G401 (cell line): ENCODE measurements around the gene PDE4C. TPM values are rescaled to one million over a fixed set of nuclear protein-coding genes. Genes with fewer than 3 reads are reported as not detected.

Experiments used
- DNase-seq: peaks from one replicate; pipeline ENCODE4 v3.0.0-alpha.2; 2015; ENCODE audit warnings: low spot score
- in situ Hi-C: cut with HindIII; loops from 2 replicates; pipeline ENCODE4 v1.10.0; 2016; ENCODE audit warnings: low sequenced_read_pairs, mixed read lengths
- total RNA-seq: library from RNA; depleted of rRNA; stranded (reverse); fragments of >200 nt; shearing (Covaris generic); gene quantifications from 2 replicates; pipeline ENCODE4 v1.2.3, GENCODE V29; 2014

PDE4C gene
- total RNA-seq, 1 experiment from 2014 or later = 11.1 TPM

DNA sequence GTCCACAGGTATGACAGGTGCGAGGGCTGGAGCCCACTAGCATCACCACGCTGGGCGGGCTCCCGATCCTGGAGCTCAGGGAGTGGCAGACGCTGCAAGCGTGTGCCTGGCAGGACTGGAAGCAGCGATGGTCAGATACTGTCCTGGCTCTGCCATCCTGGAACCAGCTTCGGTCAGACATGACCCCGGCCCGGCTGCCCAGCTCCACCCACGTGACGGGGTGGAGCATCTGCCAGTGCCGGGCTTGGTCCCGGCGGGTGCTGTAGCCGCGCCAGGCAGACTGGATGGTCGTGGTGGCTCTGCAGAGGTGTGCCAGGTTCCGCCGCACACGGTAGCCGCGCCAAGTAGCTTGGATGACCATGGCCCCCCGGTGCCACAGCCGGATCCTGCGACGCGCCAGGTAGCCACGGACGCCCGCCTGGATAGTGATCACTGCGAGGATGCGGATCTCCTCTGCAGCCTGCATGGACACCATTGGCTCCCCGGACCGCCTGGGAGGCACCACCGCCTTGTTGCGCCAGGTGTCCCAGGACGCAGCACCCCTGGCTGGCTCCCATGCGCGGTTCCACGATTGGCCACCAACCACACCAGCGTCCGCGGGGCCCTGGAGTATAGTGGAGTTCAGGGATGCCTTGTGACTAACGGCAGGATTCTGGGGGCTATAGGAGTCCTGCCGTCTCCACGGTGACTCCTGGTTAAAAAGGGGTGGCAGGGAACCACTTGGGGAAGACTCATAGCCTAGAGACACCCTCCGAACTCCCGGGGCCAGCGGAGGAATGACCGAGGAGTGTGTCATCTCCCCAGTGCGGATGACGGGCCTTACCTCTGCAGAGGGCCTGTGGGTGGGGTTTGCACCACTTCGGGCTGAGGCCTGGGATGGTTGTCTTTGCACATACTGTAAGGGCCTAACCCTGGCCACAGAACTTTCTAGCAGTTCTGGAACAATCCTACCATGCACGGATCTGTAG is 31.5 kb upstream of the PDE4C start:
- in situ Hi-C loops = no loop called here
- peak; percentile 62 for DNase-seq

DNA sequence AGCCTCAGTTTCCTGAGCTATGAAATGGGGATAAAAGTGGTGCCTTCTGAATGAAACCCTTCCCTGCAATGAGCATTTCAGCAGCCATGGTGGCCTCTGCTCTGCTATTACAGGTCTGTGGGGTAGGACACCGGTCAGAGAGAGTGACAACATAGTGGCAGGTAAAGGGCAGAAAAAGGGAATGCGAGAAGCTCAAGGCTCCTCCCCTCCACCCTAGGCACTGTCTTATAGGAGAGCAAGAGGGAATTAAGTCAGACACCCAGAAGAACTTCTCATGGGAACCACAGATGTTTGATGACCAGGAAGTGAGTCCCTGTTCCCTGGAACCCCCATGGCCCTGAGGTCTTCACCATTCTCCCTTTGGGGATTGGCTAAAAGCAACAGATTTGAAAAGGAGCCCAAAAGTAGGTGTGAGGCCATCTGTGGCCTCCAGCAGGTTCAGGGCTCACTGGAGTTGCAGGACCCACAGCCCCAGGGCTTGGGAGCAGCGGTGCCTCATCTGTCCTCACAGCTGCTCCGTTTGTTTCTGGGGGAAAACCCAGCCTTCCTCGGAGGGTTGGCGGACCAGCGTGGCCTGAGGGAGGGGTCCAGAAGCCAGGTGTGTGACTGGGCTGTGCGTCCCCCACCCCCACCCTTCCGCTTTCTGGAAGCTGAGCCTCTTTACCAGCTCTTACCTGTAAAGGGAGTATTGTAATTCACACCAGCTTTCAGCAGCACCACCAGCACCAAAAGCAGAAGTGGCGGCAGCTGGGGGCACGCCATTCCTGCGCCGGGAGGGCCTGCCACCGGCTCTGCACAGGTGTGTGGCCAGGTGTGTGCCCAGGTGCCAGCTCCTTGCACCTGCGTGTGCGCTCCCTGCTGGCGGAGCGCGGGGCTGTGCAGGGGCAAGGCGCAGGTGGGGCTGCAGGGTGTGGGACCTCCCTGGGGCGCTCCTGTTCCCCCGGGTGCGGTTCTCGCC is 28.6 kb upstream of the PDE4C start:
- in situ Hi-C loops = no loop called here
- DNase-seq = no peak

DNA sequence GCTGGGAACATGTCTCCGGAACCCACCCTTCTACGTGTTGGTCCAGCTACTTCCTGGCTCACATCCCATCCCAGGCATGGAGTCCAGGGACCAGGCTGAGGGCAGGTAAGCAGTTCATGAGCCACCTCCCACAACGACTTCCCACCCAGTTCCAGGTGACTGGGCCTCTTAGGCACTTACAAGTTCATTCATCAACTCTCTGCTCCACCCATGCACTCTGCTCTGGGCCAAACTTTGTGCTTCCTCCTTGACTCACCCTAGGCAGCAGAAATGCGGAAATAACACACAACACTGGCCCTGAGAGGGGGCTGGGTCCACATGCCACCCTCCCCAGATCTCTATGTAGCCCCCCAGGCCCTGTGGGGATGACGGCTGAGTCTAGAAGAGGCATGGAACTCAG is 27.5 kb upstream of the PDE4C start:
- in situ Hi-C loops = no loop called here
- DNase-seq = no peak

DNA sequence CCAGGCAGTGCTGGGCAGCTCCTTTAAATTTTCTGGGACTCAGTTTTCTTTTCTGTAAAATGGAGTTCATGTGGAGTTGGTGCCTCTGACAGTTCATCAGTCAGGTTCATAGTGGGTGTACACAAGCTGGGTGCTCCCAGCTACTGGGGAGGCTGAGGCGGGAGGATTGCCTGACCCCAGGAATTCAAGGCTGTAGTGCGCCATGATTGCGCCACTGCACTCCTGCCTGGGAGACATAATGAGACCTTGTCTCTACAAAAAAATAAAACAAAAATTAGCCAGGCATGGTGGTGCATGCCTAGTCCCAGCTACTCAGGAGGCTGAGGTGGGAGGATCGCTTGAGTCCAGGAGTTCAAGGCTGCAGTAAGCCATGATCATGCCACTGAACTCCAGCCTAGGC is 26.9 kb upstream of the PDE4C start:
- no peak for DNase-seq
- in situ Hi-C loops = no loop called here

DNA sequence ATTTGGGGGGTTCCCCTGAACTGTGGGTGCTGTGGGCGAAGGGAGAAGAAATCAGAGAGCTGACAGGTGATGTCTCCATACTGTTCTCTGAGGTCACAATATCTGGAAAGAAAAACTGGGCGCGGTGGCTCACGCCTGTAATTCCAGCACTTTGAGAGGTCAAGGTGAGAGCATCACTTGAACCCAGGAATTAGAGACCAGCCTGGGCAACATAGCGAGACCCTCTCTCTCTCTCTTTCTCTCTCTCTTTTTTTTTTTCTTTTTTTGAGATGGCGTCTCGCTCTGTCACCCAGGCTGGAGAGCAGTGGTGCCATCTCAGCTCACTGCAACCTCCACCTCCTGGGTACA is 26.1 kb upstream of the PDE4C start:
- in situ Hi-C loops = no loop called here
- no peak for DNase-seq

DNA sequence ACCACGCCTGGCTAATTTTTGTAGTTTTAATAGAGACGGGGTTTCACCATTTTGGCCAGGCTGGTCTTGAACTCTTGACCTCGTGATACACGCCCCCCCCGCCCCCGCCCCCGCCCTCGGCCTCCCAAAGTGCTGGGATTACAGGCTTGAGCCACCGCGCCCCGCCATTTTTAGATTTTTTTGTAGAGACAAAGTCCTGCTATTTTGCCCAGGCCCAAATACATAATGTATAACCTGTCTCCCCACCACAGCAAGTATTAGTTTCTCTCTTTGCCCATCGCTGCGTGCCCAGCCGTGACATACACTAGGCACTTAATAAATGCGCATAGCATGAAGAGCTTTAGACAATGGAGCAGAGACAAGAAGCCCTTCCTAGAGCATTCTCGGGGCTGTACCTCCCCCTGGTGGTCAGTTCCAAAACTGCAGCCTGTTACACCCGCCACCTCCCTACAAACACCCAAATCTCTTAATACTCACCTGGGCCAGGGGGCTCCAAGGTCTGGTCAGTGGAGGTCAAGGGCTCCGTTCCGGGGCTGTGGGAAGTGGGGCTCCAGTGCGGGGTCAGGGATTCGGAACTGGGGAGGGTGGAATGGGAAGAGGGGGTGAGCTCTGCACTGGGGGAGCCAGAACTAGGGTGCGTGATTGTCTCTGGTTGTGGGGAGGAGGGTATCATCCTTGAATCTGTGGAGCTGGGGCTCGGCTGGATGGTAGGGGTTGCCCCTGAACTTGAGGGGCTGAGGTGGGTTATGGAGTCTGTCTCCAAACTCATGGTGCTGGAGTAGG is 25.5 kb upstream of the PDE4C start:
- peak; percentile 82 for DNase-seq
- in situ Hi-C loops = no loop called here

DNA sequence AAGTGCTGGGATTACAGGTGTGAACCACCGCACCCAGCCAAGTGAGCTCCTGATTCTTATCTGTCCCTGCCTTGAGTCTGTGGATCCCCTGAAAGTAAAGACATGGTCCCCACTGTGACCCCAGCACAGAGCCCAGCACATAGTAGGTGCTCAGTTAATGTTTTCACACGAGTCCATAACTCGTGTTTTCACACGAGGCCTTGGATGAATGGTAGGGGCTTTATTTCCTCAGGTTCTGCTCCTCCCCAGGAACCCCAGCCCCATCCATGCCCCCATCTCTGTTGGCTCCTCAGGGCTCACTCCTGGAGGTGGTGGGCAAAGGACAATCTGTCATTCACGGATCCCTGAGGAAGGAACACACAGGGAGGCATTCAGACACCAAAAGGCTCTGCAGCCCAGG is 23.6 kb upstream of the PDE4C start:
- DNase-seq = no peak
- in situ Hi-C loops = no loop called here

DNA sequence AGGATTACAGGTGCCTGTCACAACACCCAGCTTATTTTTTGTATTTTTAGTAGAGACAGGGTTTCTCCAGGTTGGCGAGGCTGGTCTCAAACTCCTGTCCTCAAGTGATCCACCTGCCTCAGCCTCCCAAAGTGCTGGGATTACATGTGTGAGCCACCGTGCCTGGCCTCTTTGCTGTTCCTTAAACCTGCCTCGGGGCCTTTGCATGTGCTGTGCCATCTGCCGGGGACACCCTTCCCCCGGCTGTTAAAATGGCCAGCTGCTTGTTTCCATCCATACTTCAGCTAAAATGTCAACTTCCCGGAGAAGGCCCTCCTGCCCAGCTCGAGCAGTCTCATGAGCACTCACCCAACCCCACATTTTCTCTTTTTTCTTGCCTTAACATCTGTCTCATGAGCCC is 19.1 kb upstream of the PDE4C start:
- in situ Hi-C loops = no loop called here
- DNase-seq = no peak

DNA sequence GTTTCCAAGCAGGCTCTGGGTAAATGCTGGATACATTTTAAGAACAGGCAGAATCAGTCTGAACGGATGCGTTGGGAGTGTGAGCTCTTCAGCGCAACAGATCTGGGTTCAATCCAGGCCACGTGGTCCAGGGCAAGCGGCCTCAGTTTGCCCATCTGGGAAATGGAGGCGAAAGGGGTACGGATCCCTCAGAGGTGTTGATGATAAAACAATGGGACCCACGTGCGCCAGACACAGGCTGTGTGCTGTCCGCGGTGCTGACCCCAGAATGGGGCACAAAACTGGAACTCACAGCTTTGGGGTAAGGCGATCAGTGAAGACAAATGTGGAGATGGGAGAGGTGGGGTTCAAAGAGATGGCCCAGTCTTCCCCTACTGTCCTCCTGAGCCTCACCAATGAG is 13.1 kb upstream of the PDE4C start:
- in situ Hi-C loops = no loop called here

DNA sequence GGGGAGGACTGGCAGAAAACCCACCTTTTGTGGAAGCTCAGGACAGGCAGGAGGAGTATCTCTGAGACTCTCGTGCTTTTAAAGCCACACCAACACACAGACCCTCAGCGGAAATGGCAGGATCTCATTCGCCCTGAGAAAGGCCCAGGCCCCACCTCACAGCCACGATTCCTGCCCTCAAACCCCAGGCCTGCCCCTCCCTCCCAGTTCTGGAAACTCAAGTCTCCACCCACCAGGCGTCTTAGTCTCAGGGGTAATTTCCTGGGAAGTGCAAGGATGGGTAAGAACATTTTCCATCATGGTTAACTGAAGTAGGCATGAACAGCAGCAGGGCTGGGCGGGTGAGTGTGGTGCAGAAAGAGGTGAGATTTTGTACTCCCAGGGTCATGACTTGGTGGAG is 8.0 kb upstream of the PDE4C start:
- DNase-seq = no peak
- in situ Hi-C loops = no loop called here

More for the DNA sequence above, 13.1 kb upstream of the PDE4C start:
- DNase-seq = no peak

DNA sequence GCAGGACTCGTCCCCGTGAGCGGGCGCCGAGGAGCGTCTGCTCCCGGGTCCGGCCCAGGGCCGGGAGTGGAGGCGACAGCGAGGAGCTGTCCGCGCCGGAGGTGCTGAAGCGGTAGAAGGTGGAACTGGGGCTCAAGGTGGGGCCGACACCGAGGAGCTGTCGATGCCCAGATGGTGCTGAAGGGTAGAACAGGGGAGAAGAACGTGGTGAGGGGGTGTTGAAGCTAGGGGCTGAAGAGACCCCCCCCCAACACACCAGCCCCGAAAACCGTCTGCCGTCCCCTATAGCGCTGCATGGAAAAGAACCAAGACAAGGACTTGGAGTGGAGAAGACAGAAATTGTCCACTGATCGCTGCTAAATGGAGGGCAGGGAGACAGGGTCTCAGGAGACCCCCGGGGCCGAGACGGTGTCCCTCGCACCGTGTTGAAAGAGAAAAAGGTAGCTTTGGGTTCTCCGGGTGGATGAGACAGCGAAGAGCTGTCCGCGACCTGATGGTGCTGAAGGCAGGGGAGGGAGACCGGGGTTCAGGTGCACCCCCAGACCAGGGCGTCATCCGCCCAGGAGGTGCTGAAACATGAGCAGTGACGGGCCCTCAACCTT is 7.1 kb upstream of the PDE4C start:
- in situ Hi-C loops = no loop called here

DNA sequence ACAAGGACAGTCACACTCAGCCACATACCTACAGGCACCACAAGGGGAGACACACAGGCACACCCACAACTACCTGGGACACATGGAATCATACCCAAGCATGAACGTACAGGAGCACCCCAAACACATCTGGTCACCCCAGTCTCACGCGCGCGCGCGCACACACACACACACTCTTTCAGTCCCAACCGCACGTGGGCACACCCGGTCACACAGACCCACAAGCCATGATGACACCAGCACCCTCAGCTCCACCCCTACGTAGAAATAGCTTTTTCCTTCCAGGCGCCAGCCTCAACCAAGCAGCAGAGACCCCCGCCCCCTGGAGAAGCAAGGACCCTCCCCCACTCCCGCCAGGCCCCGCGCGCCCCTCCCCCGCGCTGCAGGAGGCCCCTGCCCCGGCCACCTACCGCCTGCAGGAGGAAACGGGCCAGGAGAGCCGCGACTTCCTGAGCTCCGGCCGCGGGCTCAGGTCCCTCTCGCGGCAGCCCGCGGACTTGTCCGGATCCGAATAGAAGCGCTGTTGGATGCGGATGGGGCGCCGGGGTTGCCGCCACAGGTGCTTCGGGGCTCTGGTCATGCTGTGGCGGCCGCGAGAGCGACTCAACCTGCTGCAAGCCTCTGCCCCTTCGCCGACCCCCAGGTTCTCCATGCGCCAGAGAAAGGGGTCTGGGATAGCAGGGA is 6.4 kb upstream of the PDE4C start:
- in situ Hi-C loops = no loop called here
- peak; percentile 46 for DNase-seq

More for the DNA sequence above, 7.1 kb upstream of the PDE4C start:
- peak; percentile 29 for DNase-seq

DNA sequence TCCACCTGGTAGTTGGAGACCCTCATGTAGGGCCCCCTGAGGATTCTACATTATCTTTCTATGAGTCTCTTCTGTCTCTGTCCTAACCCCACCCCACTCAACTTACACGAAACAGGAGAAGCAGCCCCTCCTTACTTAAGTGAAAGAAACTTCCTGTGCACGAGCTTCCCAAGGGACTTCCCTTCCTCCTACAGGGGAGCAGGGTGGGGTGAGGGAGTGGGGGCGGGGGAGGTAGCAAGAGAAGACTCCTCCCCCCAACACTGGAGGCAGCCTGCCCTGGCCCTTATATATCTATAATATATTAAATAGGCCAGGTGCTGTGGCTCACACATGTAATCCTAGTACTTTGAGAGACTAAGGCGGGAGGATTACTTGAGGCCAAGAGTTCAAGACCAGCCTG is 5.5 kb upstream of the PDE4C start:
- in situ Hi-C loops = no loop called here
- DNase-seq = peak; percentile 46

DNA sequence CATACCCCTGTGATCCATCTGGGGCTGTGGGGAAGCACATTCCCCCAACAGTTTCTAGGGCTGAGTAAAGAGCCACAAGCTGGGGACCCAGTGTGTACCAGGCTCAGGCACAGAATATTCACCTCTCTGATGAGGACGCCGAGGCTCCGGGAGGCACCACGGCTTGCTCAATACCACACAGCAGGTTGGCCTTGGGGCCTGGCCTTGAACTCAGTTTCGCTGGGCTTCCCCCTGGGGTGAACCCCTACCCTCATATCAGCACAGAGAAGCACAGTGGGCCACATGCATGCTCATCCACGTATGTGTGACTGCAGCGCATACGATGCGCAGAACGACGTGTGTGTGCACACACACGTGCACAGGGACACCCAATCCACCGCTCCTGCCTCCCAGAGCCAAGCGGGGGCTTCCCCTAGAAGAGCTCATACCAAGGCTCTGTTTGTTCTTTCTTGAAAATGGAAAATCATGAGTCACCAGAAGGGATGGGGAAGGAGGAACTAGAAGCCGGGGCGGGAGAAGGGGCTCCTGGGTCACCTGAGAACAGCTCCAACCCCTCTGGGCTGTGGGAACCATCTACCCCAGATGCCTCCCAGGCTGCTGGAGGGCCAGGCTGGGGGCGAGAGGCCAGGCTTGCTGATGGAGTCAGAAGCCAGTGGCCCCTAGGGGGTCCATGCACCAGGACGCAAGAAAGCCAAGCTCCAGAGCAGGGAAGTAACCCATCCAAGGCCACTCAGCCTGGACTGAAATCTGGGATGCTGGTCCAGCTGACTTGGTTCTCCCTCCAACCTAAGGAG is 4.9 kb upstream of the PDE4C start:
- DNase-seq = no peak
- in situ Hi-C loops = no loop called here

DNA sequence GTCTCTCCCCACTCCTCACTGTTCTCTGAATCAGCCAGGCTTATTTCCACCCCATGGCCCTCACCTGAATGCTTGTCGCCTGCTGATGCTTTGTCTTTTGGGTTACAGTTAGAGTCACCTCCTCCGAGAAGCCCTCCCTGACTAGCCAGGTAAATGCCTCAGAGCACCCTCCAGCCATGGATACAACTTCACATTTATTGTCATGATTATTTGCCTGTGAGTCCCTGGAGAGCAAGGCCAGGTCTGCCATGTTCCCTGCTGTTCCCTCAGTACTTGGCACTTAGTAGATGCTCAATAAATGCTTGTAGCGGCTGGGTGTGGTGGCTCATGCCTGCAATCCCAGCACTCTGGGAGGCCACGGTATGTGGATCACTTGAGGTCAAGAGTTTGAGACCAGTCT is 3.7 kb upstream of the PDE4C start:
- in situ Hi-C loops = no loop called here
- no peak for DNase-seq

DNA sequence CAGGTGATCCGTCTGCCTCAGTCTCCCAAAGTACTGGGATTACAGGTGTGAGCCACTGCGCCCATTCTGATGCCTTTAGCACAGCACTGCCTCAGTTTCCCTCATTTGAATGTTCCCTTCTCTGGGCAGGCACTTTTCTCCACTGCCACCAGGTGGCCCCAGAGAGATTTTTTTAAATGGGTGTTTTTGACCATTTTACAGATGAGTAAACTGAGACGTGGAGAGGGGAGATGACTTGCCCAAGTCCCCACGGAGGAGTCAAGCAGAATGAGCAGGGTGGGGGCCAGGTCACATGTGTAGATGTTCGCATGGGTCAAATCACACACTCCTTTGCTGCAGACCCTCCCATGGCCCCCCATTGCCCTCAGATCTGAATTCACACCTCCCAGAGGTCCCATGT is 3.2 kb upstream of the PDE4C start:
- in situ Hi-C loops = no loop called here

DNA sequence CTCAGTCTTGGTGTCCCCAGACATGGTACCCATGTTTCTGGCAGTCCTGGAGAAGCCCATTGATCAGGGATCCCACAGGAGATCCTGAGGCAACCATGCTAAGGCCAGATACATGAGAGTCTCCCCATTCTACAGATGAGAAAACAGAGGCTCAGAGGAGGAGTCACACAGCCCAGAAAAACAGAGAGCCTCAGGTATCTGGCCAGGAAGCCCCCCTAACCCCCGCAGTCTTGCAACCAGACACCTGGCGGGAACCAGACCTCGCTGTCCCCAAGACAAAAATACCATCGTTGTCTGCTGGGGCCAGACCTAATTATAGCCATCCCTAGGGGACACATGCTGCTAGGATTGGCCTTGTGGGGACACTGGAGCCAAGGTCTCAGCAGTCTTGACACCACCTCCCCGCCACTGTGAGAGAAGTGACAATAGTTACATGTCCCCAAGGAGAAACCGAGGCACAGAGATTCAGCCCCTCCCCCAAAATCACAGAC is 1.6 kb upstream of the PDE4C start:
- DNase-seq = no peak
- in situ Hi-C loops = no loop called here

More for the DNA sequence above, 3.2 kb upstream of the PDE4C start:
- no peak for DNase-seq
